ENCODE data around the gene FAM83G.

DNA sequence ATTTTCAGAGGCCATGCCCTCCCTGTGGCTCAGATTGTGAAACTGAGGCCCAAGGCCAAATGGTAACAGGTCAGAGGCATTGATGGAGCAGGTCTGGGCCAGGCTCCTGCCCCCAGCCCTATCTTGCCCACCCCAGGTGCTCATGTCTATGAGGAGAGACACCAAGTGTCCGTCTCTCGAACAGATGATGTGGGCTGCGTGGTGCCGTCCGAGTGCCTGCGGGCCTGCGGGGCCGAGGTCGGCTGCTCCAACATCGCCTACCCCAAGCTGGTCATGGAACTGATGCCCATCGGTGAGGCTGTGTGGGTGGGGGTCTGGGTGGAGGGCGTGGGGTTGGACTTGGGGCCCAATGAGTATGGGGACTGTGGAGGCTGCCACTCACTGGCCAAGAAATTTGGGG is 8.7 kb upstream of the FAM83G start:
- no peak for TF ChIP-seq POLR2A (IDR thresholded peaks at IDR 0.05; ENCODE audit: low read depth)
- TF ChIP-seq, protein P1, sequence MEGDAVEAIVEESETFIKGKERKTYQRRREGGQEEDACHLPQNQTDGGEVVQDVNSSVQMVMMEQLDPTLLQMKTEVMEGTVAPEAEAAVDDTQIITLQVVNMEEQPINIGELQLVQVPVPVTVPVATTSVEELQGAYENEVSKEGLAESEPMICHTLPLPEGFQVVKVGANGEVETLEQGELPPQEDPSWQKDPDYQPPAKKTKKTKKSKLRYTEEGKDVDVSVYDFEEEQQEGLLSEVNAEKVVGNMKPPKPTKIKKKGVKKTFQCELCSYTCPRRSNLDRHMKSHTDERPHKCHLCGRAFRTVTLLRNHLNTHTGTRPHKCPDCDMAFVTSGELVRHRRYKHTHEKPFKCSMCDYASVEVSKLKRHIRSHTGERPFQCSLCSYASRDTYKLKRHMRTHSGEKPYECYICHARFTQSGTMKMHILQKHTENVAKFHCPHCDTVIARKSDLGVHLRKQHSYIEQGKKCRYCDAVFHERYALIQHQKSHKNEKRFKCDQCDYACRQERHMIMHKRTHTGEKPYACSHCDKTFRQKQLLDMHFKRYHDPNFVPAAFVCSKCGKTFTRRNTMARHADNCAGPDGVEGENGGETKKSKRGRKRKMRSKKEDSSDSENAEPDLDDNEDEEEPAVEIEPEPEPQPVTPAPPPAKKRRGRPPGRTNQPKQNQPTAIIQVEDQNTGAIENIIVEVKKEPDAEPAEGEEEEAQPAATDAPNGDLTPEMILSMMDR (IDR thresholded peaks at IDR 0.05): no peak
- no peak for TF ChIP-seq POLR2AphosphoS5 (IDR thresholded peaks at IDR 0.05)
- no peak for TF ChIP-seq EP300 (IDR thresholded peaks at IDR 0.05)
